NCI-H446 treated with DMSO at 0.1 percent for 48 hours (cell line): ENCODE results near the gene LRSAM1.
"Not testable (repeated sequence)": the region's sequence is repeated elsewhere in the genome, so short reads cannot be mapped to it uniquely, and the experiment has no call there.

Source experiments
- DNase-seq: peaks from one replicate; lab custom pipeline; 2025; lab: John Stamatoyannopoulos, UW

LRSAM1 gene

DNA sequence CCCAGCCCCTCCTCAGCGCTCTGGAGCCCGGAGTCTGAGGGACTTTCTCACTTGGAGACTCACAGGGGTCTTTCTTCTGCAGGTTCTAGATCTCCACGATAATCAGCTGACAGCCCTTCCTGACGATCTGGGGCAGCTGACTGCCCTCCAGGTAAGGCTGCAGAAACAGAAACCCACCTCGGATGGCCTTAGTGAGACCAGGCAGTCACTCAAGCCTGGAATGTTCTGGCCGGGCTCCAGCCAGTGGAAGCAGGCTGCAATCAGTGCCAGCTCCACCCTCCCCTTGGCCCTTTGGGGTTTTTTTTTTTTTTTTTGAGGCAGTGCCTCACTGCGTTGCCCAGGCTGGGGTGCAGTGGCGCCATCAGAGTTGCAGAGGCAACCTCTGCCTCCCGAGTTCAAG lies 7.6 kb downstream of the LRSAM1 start:
- no peak for DNase-seq

DNA sequence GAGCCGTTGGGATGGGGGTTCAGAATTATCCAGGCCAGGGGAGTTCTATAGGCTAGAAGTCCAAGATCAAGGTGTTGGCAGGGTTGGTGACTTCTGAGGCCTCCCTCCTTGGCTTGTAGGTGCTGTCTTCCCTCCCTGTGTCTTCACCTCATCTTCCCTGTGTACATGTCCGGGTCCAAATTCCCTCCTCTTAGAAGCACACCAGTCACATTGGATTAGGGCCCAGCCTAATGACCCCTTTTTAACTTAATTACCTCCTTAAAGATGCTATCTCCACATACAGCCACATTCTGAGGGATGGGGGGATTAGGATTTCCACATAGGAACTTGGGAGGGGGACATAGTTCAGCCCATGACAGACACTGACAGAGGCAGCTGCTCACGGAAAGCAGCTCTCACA lies 12.1 kb downstream of the LRSAM1 start:
- DNase-seq: no peak

DNA sequence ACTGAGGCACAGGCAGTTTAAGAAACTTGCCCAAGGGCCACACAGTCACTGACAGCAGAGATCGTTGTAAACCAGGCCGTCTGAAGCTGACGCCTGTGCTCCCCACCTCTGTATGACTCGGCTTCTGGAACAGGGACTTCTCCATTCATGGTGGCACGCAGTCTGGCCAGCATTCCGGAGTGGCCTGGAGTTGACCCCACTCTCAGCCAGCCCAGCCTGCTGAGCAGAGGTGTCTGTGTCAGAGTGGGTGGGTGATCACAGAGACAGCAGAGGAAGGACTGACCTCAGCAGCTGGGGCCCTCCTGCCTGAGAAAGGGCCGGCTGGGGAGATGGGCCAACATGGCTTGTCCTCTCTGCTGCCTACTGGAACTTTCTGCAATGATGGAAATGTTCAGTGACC lies 12.6 kb downstream of the LRSAM1 start:
- DNase-seq: no peak

DNA sequence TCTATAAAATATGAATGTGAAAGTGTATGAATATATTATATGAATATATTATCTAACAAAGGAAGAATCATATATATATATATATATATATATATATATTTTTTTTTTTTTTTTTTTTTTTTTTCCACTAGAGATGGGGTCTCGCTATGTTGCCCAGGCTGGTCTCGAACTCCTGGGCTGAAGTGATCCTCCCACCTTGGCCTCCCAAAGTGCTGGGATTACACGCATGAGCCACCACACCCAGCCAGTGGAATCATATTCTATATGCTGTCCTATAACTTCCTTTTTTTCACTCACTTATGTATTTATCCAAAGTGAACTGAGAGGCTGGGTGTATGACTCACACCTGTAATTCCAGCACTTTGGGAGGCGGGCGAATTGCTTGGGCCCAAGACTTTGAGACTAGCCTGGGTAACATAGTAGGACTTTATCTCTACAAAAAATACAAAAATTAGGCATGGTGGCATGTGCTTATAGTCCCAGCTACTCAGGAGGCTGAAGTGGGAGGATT lies 15.2 kb downstream of the LRSAM1 start:
- DNase-seq: not testable (repeated sequence)

DNA sequence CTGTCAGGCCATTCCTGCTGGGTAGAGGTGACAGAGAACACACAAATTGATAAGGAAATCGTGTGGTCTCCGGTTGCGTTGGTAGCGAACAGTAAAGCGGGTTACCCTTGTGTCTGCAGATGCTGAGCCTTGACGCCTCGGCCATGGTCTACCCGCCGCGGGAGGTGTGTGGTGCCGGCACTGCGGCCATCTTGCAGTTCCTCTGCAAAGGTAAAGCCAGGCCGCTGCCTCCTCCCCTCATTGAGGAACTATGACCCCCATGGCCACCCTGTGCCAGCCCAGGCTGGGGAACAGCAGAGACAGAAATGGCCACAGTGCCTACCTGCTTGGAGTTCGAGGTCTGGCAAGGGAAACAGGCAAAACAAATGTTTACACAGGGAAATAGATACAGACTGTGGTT lies 16.3 kb downstream of the LRSAM1 start:
- DNase-seq: no peak

DNA sequence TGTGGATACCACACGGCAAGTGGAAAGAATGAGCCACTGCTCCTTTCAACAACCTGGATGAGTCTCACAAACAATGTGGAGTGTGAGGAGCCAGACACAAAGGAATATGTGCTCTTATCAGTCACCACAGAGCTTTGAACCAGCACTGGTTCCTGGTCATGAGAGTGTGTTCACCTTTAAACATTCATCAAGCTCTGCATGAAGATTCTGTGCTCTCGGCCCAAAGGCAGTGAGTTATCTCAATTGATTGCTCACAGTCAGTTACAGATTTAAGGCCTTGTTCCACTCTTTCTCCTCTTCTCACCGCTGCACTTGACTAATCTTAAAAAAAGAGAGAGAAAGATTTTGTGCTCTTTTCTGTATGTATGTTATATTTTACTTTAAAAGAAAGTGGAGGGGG lies 19.4 kb downstream of the LRSAM1 start:
- no peak for DNase-seq

DNA sequence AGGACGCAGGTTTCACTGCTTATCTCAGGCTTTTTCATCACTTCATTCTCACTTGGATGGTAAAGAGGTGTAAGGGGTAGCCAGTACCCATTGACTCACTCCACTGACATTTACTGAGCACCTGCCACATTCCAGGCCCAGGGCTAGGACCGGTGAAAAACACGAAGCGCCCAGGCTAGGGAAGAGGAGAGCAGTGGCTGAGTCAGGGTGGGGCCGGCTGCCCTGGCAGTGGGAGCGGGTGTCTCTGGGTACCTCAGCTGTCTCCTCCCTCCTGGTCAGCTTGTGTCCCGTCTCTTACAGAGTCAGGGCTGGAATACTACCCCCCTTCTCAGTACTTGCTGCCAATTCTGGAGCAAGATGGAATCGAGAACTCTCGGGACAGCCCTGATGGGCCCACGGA lies 22.2 kb downstream of the LRSAM1 start:
- DNase-seq: no peak

DNA sequence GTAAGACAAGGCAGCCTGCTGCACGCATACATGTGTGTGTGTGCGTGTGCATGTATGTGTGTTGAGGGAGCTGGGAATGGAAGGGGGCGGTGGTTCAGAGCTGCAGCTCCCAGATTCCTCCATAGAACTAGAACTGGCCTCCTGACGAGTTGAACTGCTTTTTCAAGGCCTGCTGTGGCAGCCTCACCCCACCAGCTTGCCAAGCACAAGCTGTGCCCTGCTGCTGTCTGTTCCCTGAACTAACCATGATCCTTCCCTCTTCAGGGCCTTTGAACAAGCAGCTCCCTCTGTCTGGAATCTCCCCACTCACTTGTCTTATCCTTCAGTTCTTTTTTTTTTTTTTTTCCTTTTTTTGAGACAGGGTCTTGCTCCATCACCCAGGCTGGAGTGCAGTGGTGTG lies 22.6 kb downstream of the LRSAM1 start:
- DNase-seq: no peak

DNA sequence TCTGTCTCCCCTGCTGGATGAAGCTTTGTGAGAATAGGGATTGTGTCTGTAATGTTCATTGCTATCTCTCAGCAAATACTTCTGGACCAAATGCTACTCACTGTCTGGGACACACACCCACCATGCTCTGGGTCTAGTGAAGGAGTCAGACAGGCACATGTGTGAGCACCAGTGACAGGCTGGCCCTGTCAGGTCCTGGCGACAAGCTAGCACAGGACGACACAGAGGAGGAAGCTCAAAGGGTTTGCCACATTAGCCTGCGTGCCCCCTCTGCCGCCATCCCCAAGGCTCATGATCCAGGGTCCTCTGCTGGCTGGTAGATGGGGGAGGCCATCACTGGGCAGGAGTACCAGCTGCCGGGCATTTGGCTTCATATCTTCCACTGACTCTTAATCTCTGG lies 23.3 kb downstream of the LRSAM1 start:
- DNase-seq: no peak

DNA sequence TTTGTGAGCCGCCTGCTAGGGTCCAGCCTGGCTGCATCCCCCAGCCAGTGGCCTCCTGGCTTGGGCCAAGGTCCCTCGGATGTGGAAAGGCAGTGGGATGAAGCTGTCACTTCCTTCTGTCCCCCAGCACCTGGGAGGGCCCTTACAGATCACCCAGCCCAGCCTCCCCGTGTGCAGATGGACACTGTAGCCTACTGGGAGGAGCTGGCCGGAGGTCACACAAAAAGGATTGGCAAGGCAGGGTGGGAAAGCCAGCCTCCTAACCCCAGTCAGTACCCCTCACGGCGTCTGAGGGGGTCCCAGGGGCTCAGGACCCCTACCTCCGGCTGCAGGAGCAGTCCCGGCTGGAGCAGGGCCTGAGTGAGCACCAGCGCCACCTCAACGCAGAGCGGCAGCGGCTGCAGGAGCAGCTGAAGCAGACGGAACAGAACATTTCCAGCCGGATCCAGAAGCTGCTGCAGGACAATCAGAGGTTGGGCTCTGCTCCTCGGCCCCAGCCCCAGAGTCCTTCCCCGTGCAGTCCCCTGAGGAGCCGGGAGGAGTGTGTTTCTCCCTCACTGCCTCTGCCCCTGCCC lies 28.3 kb downstream of the LRSAM1 start:
- no peak for DNase-seq

DNA sequence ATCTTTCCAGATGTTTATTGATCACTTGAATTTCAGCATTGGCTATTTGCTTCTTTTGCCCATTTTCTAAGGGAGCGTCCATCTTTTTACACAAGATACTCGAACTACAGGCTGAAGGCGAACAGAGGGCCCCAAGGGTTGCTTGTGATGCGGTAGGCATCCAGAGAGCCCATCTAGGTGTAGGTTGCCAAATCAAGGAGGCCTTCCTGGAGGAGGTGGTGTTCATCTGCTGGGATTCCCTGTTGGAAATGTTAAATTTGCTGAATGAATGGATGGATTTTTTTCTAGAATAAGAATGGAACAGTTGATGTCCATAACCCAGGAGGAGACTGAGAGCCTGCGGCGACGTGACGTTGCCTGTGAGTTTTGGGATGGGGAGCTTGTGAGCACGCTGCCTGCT lies 31.4 kb downstream of the LRSAM1 start:
- no peak for DNase-seq

DNA sequence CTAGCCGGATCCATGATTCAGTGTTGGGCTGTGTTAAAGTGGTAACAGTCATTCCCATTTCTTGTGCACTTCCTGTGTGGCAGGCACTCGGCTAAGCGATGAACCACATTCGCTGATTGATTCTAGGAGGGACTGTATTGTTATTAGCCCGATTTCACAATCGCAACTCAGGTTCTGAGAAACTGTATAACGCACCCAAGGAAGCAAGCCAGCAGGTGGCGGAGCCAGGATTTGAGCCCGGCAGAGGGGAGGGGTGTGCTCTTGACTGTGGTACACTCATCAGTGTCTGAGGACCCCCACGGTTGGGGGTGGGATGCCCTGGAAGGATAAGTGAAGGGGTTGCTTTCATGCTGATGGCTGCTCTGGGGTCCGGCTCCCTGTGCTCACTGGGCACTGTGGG lies 34.7 kb downstream of the LRSAM1 start:
- DNase-seq: no peak

DNA sequence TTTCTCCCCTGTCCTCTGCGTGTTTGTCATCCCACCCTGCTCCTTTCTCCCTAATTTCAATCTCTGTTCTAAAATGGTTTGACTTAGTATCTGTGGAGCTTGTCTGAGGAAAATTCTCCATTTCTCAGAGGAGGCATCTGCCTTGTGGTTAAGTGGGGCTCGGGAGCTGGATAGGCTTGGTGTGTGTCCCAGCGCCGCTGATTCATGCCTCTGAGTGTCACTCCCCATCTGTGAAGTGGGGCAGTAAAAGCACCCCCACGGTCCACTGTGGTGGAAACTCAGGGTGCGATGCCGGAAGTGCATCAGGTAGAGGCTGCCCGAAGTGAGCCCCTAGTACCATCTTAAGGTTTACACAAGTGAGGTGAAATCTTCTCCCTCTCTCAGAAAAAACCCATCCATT lies 37.6 kb downstream of the LRSAM1 start:
- DNase-seq: no peak

DNA sequence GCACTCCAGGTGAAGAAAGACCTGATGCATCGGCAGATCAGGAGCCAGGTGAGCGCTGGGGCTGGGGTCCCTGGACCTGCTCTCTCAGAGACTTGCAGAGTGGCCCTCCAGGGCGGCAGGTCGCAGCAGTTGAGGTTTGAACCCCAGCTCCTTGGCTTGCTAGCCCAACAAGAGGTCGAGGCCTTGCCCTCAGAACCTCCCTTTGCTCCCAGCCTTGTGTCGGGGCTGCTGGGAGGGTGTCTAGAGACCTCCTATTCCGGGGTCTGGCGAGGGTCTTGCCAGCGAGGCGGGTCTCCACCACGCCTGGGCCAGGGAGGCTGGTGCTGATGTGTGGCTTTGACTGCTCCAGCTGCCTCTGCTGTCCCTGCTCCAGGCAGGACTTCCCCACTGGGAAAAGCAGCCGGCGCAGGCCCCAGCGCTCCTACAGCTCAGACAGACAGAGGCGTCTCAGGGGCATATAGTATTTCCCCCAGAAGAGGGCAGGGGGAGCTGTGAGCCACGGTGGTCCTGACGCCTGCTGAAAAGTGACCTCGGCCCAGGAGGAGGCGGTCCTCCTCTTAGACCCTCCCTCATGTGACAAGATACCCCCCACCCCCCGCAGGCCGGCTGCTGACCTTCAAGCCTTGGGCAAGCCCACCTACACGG lies 38.3 kb downstream of the LRSAM1 start:
- no peak for DNase-seq

DNA sequence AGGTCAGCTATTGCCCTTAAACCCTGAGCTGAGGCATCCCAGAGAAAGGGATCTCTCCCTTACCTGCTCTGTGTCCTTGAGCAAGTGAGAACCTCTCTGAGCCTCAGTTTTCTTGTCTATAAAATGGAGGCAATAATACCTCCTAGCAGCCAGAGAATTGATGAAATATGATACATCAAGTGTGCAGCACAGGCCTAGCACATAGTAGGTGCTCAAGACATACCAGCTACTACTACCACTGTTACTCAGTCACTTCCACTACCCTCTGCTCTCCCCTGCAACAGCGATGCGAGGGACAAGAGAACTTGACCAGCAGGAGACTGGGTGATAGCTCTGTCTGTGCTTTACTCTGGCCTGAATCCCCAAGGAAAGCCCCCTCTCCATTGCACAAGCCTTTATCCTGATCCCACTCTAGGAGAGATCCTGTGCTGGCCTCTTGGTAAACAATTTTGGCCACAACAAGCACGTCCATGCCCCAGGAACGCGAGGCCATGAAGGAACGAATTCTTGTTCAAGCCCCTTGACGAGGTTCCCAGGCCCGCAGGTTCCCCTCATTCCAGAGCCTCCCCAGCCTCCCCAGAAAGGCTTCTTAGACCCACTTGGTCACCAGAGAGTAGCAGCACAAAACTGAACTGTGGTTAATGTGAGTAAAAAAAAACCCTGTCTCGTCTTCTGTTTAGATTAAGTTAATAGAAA lies 39.4 kb downstream of the LRSAM1 start:
- DNase-seq: no peak

DNA sequence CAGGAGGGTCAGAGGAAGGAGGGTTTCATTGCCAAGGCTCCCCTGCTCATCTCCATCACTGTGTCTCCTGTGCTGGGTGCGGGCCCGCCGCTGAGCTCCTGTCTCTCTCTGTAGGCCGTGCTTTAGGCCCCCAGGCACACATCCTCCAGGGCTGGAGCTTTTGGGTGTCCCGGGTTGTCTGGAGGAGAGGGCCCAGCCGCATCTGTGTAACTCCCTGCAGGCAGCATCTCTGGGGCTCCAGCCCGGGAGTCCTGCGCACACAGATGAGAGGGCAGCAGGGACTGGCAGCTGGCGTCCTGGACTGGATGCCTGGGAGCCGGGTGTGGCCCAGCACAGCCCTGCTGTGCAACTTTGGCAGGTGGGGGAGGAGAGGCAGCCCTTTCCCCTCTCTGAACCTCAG lies 40.2 kb downstream of the LRSAM1 start:
- no peak for DNase-seq

DNA sequence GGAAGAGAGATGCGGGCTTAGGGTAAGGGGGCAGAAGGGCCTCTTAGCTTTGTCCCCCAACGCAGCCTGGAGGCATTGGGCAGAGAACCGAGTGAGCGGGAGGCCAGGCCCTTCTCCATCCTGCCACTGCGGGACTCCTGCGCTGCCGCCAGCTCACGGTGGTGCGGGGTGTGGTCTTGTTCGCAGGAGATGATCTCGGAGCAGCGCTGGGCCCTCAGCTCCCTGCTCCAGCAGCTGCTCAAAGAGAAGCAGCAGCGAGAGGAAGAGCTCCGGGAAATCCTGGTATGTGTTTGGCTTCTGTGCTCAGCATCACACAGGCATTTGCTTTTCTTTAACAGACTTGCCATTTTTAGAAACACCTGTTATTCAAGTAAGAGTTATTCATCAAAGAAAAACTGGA lies 41.3 kb downstream of the LRSAM1 start:
- no peak for DNase-seq

DNA sequence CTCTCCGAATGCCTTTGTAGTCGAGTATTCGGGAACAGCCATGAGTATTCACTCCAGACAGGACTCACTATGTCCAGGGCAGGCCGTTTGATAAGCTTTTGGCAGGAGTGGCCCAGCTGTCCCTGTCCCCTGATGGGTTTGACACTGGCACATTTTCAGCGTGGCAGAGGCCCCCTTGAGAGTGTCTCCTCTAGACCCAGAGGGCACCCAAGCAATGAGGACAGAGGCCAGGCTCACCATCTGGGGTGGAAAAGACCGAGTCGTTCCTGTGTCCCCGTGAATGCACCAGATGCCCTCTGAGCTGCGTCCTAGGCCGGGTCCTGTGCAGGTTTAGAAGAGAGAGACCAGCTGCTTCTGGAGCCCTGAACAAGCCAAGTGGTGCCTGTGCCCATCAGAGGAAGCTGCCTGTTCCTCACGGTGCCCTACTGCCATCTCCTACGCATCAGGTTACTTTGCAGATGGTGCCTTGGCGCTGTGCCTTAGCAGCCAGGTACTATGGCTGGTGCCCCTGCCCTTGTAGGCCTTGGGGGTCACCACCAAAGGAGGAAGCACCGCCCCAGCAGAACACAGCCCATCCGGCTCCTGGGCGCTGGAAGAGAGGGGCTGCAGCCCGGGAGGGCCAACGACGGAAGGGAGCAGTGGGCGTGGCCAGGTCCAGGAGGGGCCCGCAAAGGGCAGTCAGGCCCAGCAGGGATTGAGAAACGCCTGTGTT lies 42.4 kb downstream of the LRSAM1 start:
- no peak for DNase-seq

DNA sequence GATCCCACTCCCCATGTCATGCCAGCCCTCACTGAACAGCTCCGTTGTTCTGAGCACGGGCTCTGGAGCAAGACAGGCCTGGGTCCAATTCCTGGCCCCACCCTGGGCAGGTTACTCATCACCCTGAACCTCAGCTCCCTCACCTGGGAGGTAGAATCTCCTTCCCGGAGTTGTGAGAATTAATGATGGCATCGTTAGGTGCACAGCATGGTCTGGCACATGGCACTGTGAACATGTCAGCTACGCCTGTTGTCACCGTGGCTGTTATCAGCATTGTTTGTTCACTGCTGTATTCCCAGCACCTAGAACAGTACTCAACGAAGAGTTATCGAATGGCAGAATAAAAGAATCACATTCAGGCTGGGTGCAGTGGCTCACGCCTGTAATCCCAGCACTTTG lies 43.0 kb downstream of the LRSAM1 start:
- no peak for DNase-seq

DNA sequence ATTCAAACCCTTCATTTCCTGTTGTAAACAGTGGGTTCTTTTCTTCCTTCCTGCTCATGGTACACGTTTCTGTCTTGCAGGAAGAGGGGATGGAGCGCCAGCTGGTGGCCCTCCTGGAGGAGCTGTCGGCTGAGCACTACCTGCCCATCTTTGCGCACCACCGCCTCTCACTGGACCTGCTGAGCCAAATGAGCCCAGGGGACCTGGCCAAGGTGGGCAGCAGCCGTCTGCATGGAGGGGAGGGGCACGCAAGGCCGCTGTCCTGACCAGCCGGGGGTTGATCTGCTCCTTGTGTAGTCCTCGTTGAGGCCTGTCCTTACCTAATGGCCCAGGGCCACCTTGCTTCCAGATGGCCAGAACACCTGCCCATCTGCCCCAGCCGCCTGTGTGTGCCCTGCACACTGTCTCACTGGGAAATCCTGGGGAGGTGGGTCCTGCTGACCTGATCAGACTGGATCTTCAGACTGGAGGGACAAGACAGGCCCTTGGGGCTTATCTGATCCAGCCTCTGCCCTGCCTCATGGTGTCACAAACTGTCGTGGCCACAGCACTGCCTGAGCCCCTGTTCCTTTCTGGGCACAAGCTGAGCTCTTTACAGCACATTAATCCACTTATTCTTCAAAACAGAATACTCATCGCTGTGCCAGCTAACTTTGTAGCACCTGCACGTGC lies 44.7 kb downstream of the LRSAM1 start:
- no peak for DNase-seq

DNA sequence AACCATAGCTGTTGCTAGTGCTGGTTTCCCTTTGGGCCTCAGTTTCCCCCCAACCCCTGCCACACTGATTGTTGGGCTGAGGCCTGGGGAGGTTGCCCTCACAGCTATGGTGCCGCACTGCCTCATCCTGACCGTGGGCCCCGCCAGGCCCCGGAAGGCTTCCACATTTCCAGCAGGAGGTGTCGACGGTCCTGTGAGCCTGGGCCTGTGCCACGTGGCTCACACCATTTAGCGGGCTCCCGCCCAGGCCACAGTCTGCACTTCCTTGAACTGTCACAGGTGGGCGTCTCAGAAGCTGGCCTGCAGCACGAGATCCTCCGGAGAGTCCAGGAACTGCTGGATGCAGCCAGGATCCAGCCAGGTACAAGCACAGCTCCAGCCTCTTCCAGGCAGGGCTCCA lies 45.7 kb downstream of the LRSAM1 start:
- DNase-seq: no peak

DNA sequence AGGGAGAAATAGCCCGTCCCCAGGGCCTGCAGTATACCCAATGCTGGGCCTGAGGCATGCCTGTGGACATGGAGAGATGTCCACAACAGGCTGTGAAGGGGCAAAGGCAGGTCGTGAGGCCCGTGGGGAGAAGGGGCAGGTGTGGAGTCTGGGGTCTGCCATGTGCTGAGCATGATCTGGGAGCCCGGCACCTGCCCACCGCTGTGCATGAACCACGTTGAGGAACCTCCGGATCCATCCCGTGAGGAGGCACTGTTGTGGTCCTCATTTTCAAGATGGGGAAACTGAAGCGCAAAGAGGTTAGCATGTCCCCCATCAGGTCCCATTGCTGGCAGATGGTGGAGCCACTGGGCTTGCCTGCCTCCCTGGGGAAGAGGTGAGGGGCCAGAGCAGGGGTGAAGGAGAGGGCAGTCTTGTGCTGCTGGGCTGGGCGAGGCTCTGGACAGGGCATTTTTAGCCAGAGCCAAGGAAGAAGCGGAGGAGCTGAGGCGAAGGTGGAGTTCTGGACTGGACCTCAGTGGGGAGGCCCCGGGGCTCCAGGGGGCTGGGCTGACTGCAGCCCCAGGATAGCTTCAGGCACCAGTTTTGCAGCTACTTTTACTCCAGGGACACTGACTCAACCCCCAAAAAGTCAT lies 46.5 kb downstream of the LRSAM1 start:
- DNase-seq: no peak
